Natural killer cell (primary cell): ENCODE data around the gene SORCS2. TPM values are rescaled to one million over a fixed set of nuclear protein-coding genes. Genes with fewer than 3 reads are reported as not detected.

Experiments used
- ATAC-seq, 3 donors: fragments of 150-1000 bp in 2 of 3; fragments of 200-7000 bp in 1 of 3; cut with Tn5 transposase; 1 replicate in 1 of 3; 2 replicates in 2 of 3; pipeline ENCODE4 v1.10.0; 2021; ENCODE audit warnings: mild to moderate bottlenecking in 2 of 3, moderate library complexity in 2 of 3
- DNase-seq, 2 donors: peaks; one replicate each; pipeline versions ENCODE4 v3.0.0 to v3.0.0-alpha.2; 2013 to 2021; ENCODE audit warnings: mixed read lengths in 1 of 2
- H3K27ac ChIP-seq: one replicate; pipeline ENCODE4 v1.5.1; 2013; ENCODE audit warnings: mild to moderate bottlenecking, low read length
- H3K27me3 ChIP-seq: one replicate; pipeline ENCODE4 v1.6.1; 2013; ENCODE audit warnings: low read length; ENCODE audit not compliant: control insufficient read depth, insufficient read depth
- H3K36me3 ChIP-seq: one replicate; pipeline ENCODE4 v1.6.1; 2013; ENCODE audit warnings: low read length; ENCODE audit not compliant: control insufficient read depth, insufficient read depth
- H3K4me1 ChIP-seq: one replicate; pipeline ENCODE4 v1.6.1; 2013; ENCODE audit warnings: low read length; ENCODE audit not compliant: control insufficient read depth, insufficient read depth
- H3K4me3 ChIP-seq: one replicate; pipeline ENCODE4 v1.5.1; 2013; ENCODE audit warnings: low read length
- H3K9me3 ChIP-seq: one replicate; pipeline ENCODE4 v1.6.1; 2013; ENCODE audit warnings: low read length; ENCODE audit not compliant: control insufficient read depth, insufficient read depth
- H3K27ac Mint-ChIP-seq, 2 donors: one replicate each; pipeline ENCODE4 v1.8.0; 2022; ENCODE audit warnings: mild to moderate bottlenecking in 2 of 2, mixed read lengths in 2 of 2, moderate library complexity in 1 of 2
- H3K27me3 Mint-ChIP-seq, 2 donors: one replicate each; pipeline ENCODE4 v1.8.0; 2022; ENCODE audit warnings: low read depth in 2 of 2, mixed read lengths in 2 of 2
- H3K36me3 Mint-ChIP-seq: one replicate; pipeline ENCODE4 v1.8.0; 2022; ENCODE audit warnings: mixed read lengths
- H3K4me1 Mint-ChIP-seq, 2 donors: one replicate each; pipeline ENCODE4 v1.8.0; 2022; ENCODE audit warnings: mixed read lengths in 2 of 2
- H3K4me3 Mint-ChIP-seq: one replicate; pipeline ENCODE4 v1.8.0; 2022; ENCODE audit warnings: mild to moderate bottlenecking, moderate library complexity, mixed read lengths
- H3K9me3 Mint-ChIP-seq, 2 donors: one replicate each; pipeline ENCODE4 v1.8.0; 2022; ENCODE audit warnings: mixed read lengths in 2 of 2
- CTCF ChIP-seq: fragments of 200-600 bp; IDR thresholded peaks from one replicate; pipeline ENCODE4 v1.8.0; 2022; ENCODE audit warnings: antibody characterized with exemption
- WGBS: methylation state at CpG from one replicate; pipeline ENCODE4 v1.1.7; 2013; ENCODE audit warnings: missing lambda C conversion rate; ENCODE audit not compliant: insufficient coverage; 5-methylcytosine and 5-hydroxymethylcytosine counted together
- intact Hi-C: fragments of 100-400 bp; cut with micrococcal nuclease; formaldehyde crosslinking; loops from one replicate; pipeline ENCODE4 v1.14.2; 2022
- total RNA-seq, 4 donors: library from RNA; stranded (reverse); fragments of 120-200 nt in 1 of 4; gene quantifications; one replicate each; pipeline versions ENCODE4 v1.2.3 to v1.2.4, GENCODE V29; 2013 to 2022

Gene SORCS2
- total RNA-seq, 3 donors from 2014 or later (not counting 1 experiment from before 2014, with no cell fraction given) = 1.2 to 2.5 (median 1.4) TPM

- DNase-seq (no peak), ATAC-seq (no peak)
- Mint-ChIP-seq H3K4me3 (no peak overlapping the region), H3K36me3 (peaks cover 18% of the 10 kb centered on the region), H3K27me3 (peaks cover 13 to 34% of the 10 kb centered on the region in 2 donors), H3K27ac (no peak overlapping the region), H3K4me1 (no peaks in the 10 kb centered on the region), H3K9me3 (peaks cover 9% of the 10 kb centered on the region in 2 donors)
- Histone ChIP-seq H3K36me3 (no peaks in the 10 kb centered on the region), H3K9me3 (peaks cover 23% of the 10 kb centered on the region), H3K27ac (no peak overlapping the region), H3K27me3 (no peaks in the 10 kb centered on the region), H3K4me3 (no peak overlapping the region), H3K4me1 (no peaks in the 10 kb centered on the region)
- intact Hi-C loops = no loop called here
- TF ChIP-seq CTCF = no peak
- 89% methylated on average over 1 of the region's 1 CpG for WGBS
Measured at GRCh38 chr4:7315935-7316334, 123.6 kb downstream of the SORCS2 start.

DNA sequence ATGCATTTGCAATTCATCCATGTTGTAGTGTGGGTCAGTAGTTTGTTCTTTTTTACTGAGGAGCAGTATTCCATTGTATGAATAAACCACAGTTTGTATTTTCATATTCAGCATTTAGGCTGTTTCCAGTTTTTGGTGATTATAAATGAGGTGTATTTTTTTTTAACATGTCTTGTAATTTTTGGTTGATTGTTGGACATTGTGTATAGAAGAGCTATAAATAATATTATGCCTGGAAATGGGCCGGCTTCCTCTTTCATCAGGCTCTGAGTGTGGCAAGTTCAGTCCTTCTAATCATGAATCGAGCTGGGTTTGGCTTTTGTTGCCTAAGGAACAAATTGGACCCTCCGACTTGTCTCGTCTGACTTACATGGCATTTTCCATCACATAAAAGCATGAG, 126.7 kb downstream of the SORCS2 start:
- H3K36me3 Mint-ChIP-seq = peaks cover 22% of the 10 kb centered on the region
- Histone ChIP-seq H3K9me3 (peaks cover 23% of the 10 kb centered on the region), H3K27ac (no peak overlapping the region), H3K27me3 (no peaks in the 10 kb centered on the region), H3K36me3 (no peaks in the 10 kb centered on the region), H3K4me3 (no peak overlapping the region), H3K4me1 (peaks cover 9% of the 10 kb centered on the region)
- TF ChIP-seq CTCF = no peak
- ATAC-seq (no peak), DNase-seq (no peak)
- H3K4me3 Mint-ChIP-seq = no peak overlapping the region
- peaks cover 10% of the 10 kb centered on the region in 2 donors for H3K9me3 Mint-ChIP-seq
- H3K27me3 Mint-ChIP-seq = peaks cover 13 to 24% of the 10 kb centered on the region in 2 donors
- intact Hi-C loops = no loop called here
- peaks cover 3% of the 10 kb centered on the region in 2 donors for H3K4me1 Mint-ChIP-seq
- WGBS = 65% methylated on average over 4 of the region's 4 CpGs
- no peak overlapping the region for H3K27ac Mint-ChIP-seq

DNA sequence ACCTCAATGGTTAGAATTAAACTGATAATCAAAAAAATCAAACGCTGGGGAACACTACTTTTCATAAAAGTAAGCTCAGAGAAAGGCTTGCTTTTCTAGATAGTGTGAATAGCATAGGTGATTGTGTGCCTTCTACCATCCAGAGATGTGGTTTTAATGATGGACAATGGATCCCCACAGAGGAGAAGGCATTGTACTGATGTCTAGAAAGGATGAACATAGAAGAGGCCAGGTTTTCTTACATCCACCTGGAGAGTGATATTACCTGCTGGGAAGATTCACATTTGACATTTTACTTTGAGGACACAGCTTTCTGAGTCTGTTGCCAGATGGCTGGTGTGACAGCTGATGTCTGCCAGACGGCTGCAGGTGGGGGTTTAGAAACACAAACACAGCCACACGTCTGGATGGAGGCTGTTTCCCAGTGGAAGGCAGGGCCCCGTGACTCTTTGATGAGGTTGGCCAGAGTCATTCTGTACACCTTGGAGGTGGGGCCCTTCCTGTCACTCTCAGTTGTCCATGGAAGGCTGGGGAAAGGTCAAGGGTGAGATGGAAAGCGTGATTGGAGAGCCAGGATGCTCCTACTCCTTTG, 128.0 kb downstream of the SORCS2 start:
- H3K4me3 ChIP-seq = no peak overlapping the region
- WGBS = 62% methylated on average over 5 of the region's 5 CpGs
- H3K36me3 ChIP-seq = no peaks in the 10 kb centered on the region
- peaks cover 13 to 21% of the 10 kb centered on the region in 2 donors for H3K27me3 Mint-ChIP-seq
- ATAC-seq (no peak), DNase-seq (no peak)
- H3K27me3 ChIP-seq = no peaks in the 10 kb centered on the region
- intact Hi-C loops = no loop called here
- peaks cover 23% of the 10 kb centered on the region for H3K9me3 ChIP-seq
- peaks cover 16% of the 10 kb centered on the region in 2 donors for H3K4me1 Mint-ChIP-seq
- H3K9me3 Mint-ChIP-seq = peaks cover 10% of the 10 kb centered on the region in 2 donors
- H3K27ac ChIP-seq = no peak overlapping the region
- peaks cover 22% of the 10 kb centered on the region for H3K36me3 Mint-ChIP-seq
- H3K4me3 Mint-ChIP-seq = no peak overlapping the region
- H3K4me1 ChIP-seq = peaks cover 21% of the 10 kb centered on the region
- no peak for TF ChIP-seq CTCF
- no peak overlapping the region for H3K27ac Mint-ChIP-seq
